Activated CD4-positive, CD25-positive, alpha-beta regulatory T cell (primary cell): ENCODE data around the gene SAAL1.

ENCODE experiments used
- DNase-seq, 4 experiments: peaks; one replicate each; lab custom pipeline; 2025; lab: John Stamatoyannopoulos, UW

The SAAL1 gene

DNA sequence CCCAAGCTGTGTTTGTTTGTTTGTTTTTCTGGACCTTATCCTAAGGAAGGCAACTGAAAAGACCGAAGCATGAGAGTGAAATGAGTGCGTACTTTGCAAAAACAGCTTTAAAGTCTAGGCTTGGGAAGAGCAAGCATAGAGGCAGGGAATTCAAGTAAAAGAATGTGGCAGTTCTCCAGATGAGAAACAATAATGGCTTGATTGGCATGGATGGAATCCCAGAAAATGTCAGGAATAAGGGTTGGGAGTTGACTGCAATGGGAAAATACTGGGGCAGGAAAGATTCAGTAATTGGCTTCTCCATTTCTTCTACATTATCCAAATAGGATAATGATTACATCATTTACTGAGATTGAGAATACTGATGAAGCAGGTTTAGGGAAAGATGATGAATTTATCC lies 17.5 kb downstream of the SAAL1 start:
- DNase-seq: no peak

GRCh38 chr11:18081551-18081950 lies 24.3 kb downstream of the SAAL1 start:
- DNase-seq: no peak

DNA sequence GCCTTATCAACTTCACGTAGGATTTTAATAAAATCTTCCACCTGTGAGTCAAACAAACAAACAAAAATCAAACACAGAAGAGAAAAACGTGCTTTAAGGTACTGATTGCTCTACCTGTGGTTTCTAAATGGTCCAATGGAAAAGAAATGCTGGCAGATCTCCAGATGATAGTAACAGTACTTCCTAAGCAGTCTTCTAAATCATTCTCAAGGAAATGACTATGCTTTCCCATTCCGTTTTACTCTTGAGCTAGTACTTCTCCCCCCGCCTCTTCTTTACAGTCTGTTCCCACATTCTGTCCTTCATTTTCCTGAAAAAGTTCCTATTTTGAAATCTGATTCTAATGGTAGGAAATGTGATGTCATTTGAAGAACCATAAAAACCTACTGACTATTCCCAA lies 25.4 kb downstream of the SAAL1 start:
- DNase-seq: no peak

- DNase-seq: no peak
These were observed 27.0 kb downstream of the SAAL1 start for GRCh38 chr11:18078909-18079308.

GRCh38 chr11:18075444-18075843 lies 30.4 kb downstream of the SAAL1 start:
- no peak for DNase-seq

GRCh38 chr11:18071098-18071705 lies 34.7 kb downstream of the SAAL1 start:
- DNase-seq: no peak

DNA sequence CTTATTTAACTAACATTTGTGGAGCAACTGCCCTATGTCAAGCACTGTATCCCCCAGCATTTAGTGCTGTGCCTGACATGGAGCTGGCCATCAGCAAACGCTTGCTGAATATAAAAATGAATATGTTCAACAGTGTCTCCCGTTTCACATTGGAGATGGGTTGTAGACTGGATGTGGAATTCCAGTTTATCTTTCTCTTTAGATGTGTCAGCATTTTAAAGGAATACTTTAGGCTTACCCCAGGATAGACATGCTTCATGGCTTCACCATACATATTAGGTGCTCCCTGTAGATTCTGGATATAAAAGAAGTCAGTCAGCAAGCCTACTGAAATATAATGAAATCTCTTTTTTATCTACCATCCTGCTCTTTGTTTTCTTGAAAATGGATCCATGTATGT lies 38.5 kb downstream of the SAAL1 start:
- DNase-seq: no peak

DNA sequence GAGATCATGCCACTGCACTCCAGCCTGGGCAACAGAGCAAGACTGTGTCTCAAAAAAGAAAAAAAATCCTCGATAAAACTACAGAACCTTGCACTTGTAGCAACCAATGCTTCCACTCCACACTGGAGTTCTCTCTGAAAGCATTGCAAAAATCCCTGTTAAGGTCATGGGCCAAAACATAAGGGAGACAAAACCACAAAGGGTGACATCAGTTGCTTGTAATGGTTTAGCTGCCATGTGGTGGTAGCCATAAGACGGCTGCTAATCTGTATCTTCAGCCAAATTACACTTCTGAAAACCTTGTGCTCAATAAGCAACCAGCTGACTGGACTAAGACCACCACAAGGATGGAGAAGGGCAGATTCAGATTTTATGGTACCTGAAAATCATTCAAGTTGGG lies 39.3 kb downstream of the SAAL1 start:
- DNase-seq: no peak

DNA sequence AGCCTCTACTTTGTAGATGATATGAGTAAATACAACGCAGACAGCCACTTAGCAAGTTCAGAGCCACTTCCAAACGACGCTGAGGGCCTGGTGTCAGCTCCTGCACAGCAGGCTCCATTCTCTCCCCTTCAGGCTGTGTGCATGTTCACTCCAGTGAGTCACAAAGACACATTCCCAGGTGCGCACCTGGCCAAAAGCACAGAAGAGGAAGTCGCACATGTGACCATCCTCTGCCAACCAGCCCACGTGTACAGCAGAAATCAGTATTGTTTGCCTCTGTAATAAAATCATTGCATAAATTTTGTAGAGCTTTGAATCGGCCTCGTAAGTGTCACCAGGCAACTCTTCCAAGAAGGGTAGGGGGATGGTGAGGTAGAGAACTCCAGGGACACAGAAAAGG lies 40.3 kb downstream of the SAAL1 start:
- no peak for DNase-seq

GRCh38 chr11:18064450-18065054 lies 41.3 kb downstream of the SAAL1 start:
- no peak for DNase-seq

- no peak for DNase-seq
These were observed 41.9 kb downstream of the SAAL1 start for GRCh38 chr11:18063862-18064434.

- DNase-seq: no peak
These were observed 42.8 kb downstream of the SAAL1 start for GRCh38 chr11:18063125-18063524.

DNA sequence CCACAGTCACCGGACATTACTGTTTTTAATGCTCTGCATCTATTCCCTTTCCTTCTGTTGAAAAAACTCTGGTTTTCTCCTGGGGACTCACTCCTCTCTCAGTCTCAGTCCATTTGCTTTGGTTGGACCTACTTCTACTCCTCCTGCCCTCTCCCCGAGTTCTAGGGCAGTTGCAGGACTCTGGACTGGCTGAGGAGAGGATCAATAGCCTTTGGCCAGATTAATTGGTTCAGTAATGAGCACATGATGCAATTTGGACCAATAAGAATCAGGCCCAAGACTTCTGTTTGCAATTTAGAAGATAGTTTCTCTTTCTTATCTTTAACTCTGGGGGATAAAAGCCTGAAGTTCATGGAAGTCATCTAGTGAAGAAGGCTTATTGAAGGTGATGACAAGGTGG lies 44.5 kb downstream of the SAAL1 start:
- no peak for DNase-seq

DNA sequence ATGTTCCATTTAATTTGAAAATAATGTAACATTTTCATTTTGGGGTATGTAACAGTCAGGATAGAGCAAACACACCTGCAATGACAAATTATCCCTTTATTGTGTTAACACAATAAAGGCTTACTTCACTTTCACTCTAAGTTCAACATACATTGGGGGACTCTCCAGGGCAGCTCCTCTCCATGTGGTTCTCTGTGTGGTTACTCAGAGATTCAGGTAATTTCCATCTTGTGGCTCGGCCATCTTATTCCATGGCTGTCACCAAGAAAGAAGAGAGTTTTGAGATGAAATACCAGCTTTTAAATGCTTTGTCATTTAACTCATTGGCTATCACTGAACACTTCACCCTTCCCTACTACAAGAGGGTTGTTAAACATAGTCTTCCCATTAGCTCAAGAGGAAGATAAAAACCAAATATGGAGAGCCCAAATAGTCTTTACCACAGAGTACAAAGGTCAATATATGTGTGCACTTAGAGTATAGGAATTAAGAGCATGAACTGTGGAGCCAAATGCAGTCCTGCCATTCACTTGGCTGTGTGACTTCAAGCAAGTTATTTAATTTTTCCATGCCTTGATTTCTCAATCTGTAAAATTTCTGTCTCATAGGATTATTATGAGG lies 49.2 kb downstream of the SAAL1 start:
- no peak for DNase-seq

DNA sequence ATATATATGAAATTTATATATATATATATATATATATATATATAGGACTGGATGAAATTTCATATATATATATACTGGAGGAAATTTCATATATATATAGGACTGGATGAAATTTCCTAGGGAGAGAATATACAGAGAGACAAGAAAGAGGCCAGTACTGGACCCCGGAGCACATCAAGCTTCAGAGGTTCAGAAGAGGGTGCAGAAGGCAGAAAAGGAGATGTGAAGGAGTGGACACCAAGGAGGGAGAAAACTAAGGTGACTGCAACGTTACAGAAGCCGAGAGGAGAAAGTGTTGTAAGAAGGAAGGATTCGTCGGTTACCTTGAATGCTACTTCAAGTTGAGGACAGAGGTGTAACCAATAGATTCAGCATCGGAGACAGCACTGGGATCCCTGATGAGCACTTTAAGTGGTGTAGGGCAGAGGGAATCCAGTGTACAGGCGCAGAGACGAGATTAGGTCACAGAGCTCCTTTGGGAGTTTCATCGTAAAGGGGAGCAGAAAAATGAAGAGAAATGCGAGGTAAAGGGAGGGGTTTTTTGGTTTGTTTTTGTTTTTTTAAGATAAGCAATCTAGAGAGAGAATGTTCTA lies 51.3 kb downstream of the SAAL1 start:
- DNase-seq: no peak

GRCh38 chr11:18050848-18051247 lies 55.0 kb downstream of the SAAL1 start:
- no peak for DNase-seq

DNA sequence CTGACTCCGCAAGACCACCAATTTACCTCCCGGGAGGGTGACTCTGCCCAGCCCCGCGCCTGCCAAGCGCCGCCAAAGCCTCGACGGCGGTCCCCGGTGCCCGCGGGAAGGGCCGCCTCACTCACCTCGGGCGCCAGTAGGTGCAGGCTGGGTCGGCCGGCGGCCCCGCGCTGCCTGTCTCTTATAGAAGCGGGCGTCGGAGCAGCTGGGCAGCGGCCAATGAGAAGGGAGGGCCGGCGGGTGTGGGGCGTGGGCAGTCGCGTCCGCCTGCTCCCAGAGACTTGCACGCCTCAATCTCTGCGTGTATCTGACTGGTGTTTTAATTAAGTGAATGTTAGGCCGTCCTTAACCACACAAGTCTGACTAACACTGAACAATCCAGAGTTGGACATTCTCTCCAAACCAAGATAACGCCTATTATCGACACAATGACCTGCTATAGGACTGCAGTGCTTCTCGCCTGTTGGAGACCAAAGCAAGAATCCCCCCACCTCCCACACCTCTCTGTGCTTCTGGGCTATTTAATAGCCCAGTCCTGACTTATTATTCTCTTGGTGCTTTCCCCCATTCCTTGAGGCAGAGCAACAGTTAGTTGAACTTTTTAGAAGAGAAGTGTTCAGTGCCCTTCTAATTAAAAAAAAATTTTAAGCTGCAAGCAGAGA lies 59.6 kb downstream of the SAAL1 start, which contains the start of gene TPH1:
TSS of gene TPH1 (minus strand) at position 154 of the 662 bp plus-strand sequence. CDS start 5,507 bp downstream, outside the sequence.
- DNase-seq: no peak

- no peak for DNase-seq
These were observed 69.4 kb downstream of the SAAL1 start for GRCh38 chr11:18036456-18036855.
